Neural cell (in vitro differentiated cells): ENCODE measurements around the gene C9orf72. TPM values are rescaled to one million over a fixed set of nuclear protein-coding genes. Genes with fewer than 3 reads are reported as not detected.
A peak's percentile ranks its signal among the peaks of the same experiment; 100 is the strongest.

Source experiments
- H2AFZ ChIP-seq: fragments of 200-600, 300-800 bp; sonication (generic), shearing (Covaris generic); 2 replicates; pipeline ENCODE4 v1.6.0; 2014; ENCODE audit warnings: low read depth, mild to moderate bottlenecking, antibody characterized with exemption, low read length, moderate library complexity
- H3F3A ChIP-seq: fragments of 200-600 bp; shearing (Covaris generic); 2 replicates; pipeline ENCODE4 v1.6.1; 2016; ENCODE audit warnings: mild to moderate bottlenecking, moderate library complexity, mixed read lengths, antibody characterized with exemption, low read length; ENCODE audit not compliant: insufficient read depth, poor library complexity, severe bottlenecking
- H3K27ac ChIP-seq: fragments of 200-600, 300-800 bp; sonication (generic), shearing (Covaris generic); 2 replicates; pipeline ENCODE4 v1.5.1; 2014; ENCODE audit warnings: mild to moderate bottlenecking, low read length, moderate library complexity
- H3K27me3 ChIP-seq: fragments of 300-800, 200-600 bp; sonication (generic), shearing (Covaris generic); 2 replicates; pipeline ENCODE4 v1.6.0; 2014; ENCODE audit warnings: mild to moderate bottlenecking, low read depth, low read length, moderate library complexity; ENCODE audit not compliant: insufficient read depth
- H3K36me3 ChIP-seq: fragments of 300-800, 200-600 bp; sonication (generic), shearing (Covaris generic); 2 replicates; pipeline ENCODE4 v1.5.1; 2014; ENCODE audit warnings: mild to moderate bottlenecking, antibody characterized with exemption, low read length, moderate library complexity; ENCODE audit not compliant: insufficient read depth
- H3K4me2 ChIP-seq: fragments of 300-800, 200-600 bp; sonication (generic), shearing (Covaris generic); 2 replicates; pipeline ENCODE4 v1.6.0; 2014; ENCODE audit warnings: mild to moderate bottlenecking, low read length
- H3K4me3 ChIP-seq: fragments of 300-800, 200-600 bp; sonication (generic), shearing (Covaris generic); 2 replicates; pipeline ENCODE4 v1.5.1; 2014; ENCODE audit warnings: mild to moderate bottlenecking, low read length, moderate library complexity
- H3K79me2 ChIP-seq: fragments of 200-600 bp; shearing (Covaris generic); replicated peaks from 2 replicates; pipeline ENCODE4 v1.6.0; 2014; ENCODE audit warnings: mild to moderate bottlenecking, low read length, moderate library complexity; ENCODE audit not compliant: insufficient read depth
- H3K9ac ChIP-seq: fragments of 300-800, 200-600 bp; sonication (generic), shearing (Covaris generic); 2 replicates; pipeline ENCODE4 v1.6.1; 2016; ENCODE audit warnings: mild to moderate bottlenecking, low read length, mixed read lengths
- H3K9me2 ChIP-seq: fragments of 200-600 bp; shearing (Covaris generic); 2 replicates; pipeline ENCODE4 v1.6.1; 2016; ENCODE audit warnings: mild to moderate bottlenecking, low read length, mixed read lengths; ENCODE audit not compliant: insufficient read depth
- H3K9me3 ChIP-seq: fragments of 200-600, 300-800 bp; sonication (generic), shearing (Covaris generic); 2 replicates; pipeline ENCODE4 v1.6.1; 2016; ENCODE audit warnings: mild to moderate bottlenecking, mixed run types, low read length, moderate library complexity, mixed read lengths
- H4K20me1 ChIP-seq: fragments of 200-600 bp; shearing (Covaris generic); 2 replicates; pipeline ENCODE4 v1.6.1; 2016; ENCODE audit warnings: mild to moderate bottlenecking, mixed run types; ENCODE audit not compliant: insufficient read depth
- EP300 ChIP-seq: fragments of 450-650 bp; conservative IDR thresholded peaks from 2 replicates; pipeline ENCODE4 v1.6.1; 2014; ENCODE audit warnings: antibody characterized with exemption, mild to moderate bottlenecking, moderate library complexity; ENCODE audit not compliant: poor library complexity, severe bottlenecking
- SMC3 ChIP-seq: fragments of 450-650 bp; conservative IDR thresholded peaks from 2 replicates; pipeline ENCODE4 v1.6.1; 2014; ENCODE audit warnings: antibody characterized with exemption, mild to moderate bottlenecking, moderate library complexity; ENCODE audit not compliant: poor library complexity
- polyA plus RNA-seq: library from polyadenylated mRNA; depleted of rRNA; stranded (reverse); fragments of >200 nt; gene quantifications from 2 replicates; pipeline ENCODE4 v1.2.3, GENCODE V29; 2014

Gene C9orf72
- polyA plus RNA-seq, 1 donor from 2014 or later = 166 TPM

DNA sequence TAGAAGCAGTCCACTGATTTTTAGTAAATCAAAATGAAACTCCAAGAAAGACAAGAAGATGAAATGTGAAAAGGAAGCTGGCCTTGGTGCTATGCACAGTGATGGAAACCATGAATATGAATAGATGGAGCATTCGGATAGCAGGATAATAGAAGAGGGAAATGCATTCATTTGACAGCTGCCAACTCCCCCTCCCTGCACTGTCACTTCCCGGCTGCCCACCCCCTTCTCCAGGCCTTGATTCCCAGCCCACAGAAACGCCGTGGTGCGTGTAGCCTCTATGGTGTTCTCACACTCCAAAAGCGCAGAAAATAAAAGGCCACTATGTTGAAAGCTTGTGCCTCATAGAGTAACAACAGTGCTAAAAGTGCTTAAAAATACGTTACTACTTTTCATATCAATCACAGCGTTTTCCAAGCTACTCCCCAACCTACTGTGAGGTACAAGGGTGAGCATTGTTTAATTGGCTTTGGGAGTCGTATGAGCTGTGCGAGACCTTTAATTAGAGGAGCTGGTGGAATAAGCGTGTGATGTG is 75.3 kb downstream of the C9orf72 start:
- H3K4me2 ChIP-seq = peak overlapping the region; percentile 42
- peak overlapping the region; percentile 54 for H3K4me3 ChIP-seq
- no peaks in the 10 kb centered on the region for H3K9me2 ChIP-seq
- H3K9me3 ChIP-seq = no peaks in the 10 kb centered on the region
- H3K79me2 ChIP-seq = peaks cover 23% of the 10 kb centered on the region
- peaks cover 5% of the 10 kb centered on the region for H3F3A ChIP-seq
- H3K27me3 ChIP-seq = no peaks in the 10 kb centered on the region
- H3K9ac ChIP-seq = no peak overlapping the region
- no peak overlapping the region for H3K27ac ChIP-seq
- H2AFZ ChIP-seq = peak overlapping the region; percentile 9
- TF ChIP-seq SMC3 (no peak), EP300 (peak; percentile 46)
- no peaks in the 10 kb centered on the region for H4K20me1 ChIP-seq
- no peaks in the 10 kb centered on the region for H3K36me3 ChIP-seq

Other genes starting within 250 kb of the C9orf72 start
- not detected in 2 replicates for gene IFNK, start 49.2 kb downstream of the C9orf72 start, polyA plus RNA-seq
- gene MOB3B, start 43.7 kb downstream of the C9orf72 start, polyA plus RNA-seq = 1.8 and 2.2 TPM in 2 replicates